Sigmoid colon (tissue), 4 donors: Measurements from ENCODE around the gene EXOC3L4.

Source experiments
- EP300 ChIP-seq, 4 donors: sonication (generic); formaldehyde crosslinking; IDR thresholded peaks; one replicate each; pipeline ENCODE4 v1.6.1; 2017; ENCODE audit warnings: antibody characterized with exemption in 4 of 4
- TF ChIP-seq, protein P1 (sequence below), 4 experiments: fragments of 450-650 bp in 3 of 4; fragments of 200-600 bp in 1 of 4; IDR thresholded peaks; one replicate each; pipeline ENCODE4 v1.5.1; 2016 to 2019; ENCODE audit warnings: antibody characterized with exemption in 4 of 4, mild to moderate bottlenecking in 3 of 4, moderate library complexity in 2 of 4

DNA sequence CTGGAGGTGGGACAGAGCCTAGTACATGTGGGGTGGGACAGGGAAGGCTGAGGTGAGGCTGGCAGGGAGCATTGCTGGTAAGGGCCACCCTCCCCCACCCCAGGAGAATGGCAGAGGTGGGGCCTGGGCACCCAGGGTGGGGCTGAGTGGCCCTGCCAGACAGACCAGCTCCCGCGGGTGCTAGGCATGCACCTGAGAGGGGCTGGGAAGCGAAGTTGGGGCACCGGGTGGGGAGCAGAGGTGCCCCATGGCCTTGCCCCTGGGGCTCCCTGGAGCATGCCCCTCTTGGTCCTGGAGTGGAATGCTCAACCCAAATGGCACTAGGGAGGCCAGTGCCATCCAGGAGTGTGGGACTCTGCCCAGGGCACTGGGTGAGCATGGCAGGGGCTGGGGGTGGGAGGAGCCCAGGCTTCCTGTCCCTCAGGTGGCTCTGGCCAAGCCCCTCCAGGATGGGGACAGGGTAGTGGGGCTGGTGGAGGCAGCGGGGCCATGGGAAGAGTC lies 30.0 kb downstream of the EXOC3L4 start:
- TF ChIP-seq, protein P1, sequence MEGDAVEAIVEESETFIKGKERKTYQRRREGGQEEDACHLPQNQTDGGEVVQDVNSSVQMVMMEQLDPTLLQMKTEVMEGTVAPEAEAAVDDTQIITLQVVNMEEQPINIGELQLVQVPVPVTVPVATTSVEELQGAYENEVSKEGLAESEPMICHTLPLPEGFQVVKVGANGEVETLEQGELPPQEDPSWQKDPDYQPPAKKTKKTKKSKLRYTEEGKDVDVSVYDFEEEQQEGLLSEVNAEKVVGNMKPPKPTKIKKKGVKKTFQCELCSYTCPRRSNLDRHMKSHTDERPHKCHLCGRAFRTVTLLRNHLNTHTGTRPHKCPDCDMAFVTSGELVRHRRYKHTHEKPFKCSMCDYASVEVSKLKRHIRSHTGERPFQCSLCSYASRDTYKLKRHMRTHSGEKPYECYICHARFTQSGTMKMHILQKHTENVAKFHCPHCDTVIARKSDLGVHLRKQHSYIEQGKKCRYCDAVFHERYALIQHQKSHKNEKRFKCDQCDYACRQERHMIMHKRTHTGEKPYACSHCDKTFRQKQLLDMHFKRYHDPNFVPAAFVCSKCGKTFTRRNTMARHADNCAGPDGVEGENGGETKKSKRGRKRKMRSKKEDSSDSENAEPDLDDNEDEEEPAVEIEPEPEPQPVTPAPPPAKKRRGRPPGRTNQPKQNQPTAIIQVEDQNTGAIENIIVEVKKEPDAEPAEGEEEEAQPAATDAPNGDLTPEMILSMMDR (IDR thresholded peaks at IDR 0.05) = no peak
- no peak for TF ChIP-seq EP300 (IDR thresholded peaks at IDR 0.05)
